Epithelial cell of esophagus (primary cell): ENCODE results near the gene COL6A1.

Source experiments
- DNase-seq: peaks from one replicate; pipeline ENCODE4 v3.0.0; 2010; ENCODE audit warnings: low read depth
- H3K4me3 ChIP-seq: 2 replicates; pipeline ENCODE4 v1.5.1; 2011; ENCODE audit warnings: mild to moderate bottlenecking, low read length, control low read depth
- TF ChIP-seq, protein P1 (sequence below): IDR thresholded peaks from 2 replicates; pipeline ENCODE4 v1.5.1; 2011; ENCODE audit warnings: low read depth, mild to moderate bottlenecking, low read length, control low read depth, inconsistent platforms; ENCODE audit not compliant: insufficient read depth; ENCODE audit errors: missing control alignments

COL6A1 gene

DNA sequence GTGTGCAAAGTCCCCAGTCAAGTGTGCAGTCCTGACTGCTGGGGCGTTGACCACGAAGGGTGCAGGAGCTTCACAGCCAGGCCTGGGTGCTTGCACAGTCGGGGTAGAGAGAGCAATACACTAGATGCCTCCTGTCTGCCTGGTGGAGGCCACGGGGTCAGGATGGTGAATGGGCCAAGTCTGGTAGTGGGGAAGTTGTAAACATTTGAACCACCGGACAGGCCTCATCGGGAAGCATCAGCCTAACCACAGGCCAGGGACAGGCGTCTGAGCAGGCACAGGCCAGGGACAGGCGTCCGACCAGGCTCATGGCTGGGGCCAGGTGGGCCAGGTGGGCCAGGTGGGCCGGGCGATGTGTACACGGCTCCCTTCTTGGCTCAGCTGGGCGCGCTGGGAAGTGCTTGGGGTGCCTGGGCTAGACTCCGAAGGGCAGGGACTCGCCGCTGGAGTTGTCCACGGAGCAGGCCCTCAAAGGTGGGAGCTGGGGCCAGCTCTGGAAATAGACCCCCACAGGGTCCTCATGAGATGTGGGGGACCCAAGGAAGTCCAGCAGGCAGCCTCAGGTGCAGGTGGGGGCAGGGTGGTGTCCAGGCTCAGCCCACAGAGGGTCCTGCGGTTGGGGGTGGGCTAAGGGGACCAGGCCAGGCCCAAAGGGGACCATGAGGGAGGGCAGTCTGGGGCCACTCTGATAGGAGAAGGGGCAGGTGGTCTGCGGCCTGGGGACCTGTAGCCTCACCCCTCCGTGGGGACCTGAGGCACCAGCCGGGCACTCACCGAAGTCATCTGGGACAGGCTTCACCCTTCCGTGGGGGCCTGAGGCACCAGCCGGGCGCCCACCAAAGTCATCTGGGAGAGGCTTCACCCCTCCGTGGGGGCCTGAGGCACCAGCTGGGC lies 15.0 kb downstream of the COL6A1 start:
- TF ChIP-seq, protein P1, sequence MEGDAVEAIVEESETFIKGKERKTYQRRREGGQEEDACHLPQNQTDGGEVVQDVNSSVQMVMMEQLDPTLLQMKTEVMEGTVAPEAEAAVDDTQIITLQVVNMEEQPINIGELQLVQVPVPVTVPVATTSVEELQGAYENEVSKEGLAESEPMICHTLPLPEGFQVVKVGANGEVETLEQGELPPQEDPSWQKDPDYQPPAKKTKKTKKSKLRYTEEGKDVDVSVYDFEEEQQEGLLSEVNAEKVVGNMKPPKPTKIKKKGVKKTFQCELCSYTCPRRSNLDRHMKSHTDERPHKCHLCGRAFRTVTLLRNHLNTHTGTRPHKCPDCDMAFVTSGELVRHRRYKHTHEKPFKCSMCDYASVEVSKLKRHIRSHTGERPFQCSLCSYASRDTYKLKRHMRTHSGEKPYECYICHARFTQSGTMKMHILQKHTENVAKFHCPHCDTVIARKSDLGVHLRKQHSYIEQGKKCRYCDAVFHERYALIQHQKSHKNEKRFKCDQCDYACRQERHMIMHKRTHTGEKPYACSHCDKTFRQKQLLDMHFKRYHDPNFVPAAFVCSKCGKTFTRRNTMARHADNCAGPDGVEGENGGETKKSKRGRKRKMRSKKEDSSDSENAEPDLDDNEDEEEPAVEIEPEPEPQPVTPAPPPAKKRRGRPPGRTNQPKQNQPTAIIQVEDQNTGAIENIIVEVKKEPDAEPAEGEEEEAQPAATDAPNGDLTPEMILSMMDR: no peak
- H3K4me3 ChIP-seq: no peak overlapping the region
- DNase-seq: no peak

DNA sequence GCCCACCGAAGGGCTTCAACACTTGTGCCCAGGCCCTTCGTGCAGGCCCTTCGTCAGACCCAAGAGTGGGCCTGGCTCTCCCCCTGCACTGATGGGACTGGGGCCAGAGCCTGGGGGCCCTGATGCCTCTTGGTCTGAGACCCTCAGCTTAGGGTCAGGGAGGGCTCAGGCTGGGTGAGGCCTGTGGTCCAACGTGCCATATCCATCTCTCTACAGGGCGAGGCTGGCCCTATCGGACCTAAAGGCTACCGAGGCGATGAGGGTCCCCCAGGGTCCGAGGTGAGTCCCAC lies 15.6 kb downstream of the COL6A1 start:
- no peak overlapping the region for H3K4me3 ChIP-seq
- DNase-seq: no peak
- TF ChIP-seq, protein P1: no peak

DNA sequence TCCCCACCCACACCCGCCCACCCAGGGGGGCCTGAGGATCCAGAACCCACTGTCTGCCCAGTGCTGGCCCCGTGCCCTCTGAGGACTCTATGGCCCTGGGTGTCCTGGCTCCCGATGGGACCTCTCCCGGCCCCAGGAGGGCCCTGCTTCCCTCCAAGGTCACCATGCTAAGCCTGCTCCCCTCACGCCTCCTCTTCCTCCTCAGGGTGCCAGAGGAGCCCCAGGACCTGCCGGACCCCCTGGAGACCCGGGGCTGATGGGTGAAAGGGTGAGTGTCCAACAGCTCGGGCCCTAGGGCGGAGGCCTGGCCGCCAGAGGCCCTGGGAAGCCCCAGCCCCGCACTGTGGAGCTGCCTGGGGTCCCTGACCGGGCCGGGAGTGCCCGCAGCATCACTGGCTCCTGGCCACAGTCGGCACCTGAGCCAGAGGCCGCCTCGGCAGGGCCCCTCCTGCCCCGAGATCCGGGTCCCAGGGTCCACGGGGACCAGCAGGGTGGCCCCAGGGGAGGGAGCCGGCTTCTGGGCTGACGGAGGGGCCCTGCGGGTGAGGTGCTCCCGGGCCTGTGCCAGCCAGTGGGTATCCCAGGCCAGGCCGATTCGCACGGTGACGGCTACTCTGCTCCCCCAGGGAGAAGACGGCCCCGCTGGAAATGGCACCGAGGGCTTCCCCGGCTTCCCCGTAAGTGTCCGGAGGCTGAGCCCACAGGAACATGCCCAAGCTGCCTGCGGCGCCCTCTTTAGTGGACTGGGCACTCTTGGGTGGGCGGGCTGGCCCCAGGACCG lies 16.1 kb downstream of the COL6A1 start:
- TF ChIP-seq, protein P1: no peak
- H3K4me3 ChIP-seq: no peak overlapping the region
- DNase-seq: no peak

DNA sequence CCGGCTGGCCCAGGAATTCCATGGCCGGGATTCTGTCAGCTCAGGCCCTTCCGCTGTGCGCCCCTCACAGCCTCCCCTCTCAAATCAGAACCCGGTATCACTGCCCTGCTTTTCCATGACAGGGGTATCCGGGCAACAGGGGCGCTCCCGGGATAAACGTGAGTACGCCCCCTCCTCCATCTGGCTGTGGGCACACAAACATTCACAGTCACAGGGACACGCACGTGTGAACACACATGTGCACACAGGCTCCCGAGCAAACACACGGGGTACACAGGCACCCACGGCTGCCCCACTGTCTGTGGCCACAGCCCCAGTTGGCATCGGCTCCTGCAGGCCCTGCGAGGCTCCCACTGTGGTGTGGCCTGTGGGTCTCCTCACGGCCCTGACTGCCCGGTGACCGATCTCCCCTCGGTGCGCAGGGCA lies 16.7 kb downstream of the COL6A1 start:
- no peak for DNase-seq
- TF ChIP-seq, protein P1: no peak
- no peak overlapping the region for H3K4me3 ChIP-seq

DNA sequence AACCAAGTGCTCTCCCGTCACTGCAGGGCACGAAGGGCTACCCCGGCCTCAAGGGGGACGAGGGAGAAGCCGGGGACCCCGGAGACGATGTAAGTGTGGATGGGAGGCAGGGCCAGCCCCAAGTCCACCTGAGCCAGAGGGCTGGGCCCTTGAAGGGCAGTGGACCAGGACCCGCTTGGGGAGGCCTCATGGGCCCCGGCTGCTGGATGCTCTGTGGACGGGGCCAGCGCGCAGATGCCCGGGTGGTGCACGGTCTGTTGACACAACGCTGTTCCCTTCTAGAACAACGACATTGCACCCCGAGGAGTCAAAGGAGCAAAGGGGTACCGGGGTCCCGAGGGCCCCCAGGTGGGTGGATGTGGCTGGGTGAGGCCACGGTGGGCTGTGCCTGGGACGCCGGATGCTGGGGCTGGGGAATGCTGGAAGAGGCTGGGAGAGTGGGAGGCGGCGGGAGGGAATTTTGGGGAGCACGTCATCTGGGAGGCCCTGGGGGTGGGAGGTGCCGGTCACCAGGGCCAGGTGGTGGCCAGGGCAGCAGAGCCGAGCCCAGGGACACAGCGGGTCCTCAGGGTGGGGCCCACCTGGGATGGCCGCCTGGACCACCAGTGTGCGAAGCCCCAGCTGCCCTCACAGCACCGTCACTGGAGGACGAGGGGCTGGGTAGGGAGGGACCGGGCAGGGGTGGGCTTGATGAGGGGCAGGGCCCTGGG lies 17.5 kb downstream of the COL6A1 start:
- no peak overlapping the region for H3K4me3 ChIP-seq
- DNase-seq: no peak
- TF ChIP-seq, protein P1: no peak

DNA sequence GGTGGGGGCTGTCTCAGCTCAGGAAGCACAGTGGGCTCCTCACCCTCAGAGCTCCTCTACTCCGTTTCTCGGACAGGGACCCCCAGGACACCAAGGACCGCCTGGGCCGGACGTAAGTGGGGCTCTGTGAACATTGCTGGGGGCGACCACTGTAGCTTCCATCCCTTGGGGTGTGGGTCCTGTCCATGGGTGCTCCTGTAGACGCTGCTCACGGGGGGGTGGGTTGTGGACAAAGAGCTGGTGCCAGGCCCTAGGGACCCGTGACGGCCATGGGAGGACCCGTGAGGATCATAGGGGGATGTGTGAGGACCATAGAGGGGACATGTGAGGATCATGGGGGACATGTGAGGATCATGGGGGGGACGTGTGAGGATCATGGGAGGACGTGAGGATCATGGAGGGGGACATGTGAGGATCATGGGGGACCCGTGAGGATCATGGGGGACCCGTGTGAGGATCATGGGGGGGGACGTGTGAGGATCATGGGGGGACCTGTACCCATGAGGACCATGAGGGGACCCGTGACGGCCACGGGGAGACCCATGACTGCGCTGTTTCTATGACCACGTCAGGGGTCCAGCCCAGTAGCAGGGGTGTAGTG lies 18.1 kb downstream of the COL6A1 start:
- TF ChIP-seq, protein P1: no peak
- no peak overlapping the region for H3K4me3 ChIP-seq
- DNase-seq: no peak
